Colonic mucosa (tissue), 4 donors: ENCODE measurements around the gene HPSE. TPM values are rescaled to one million over a fixed set of nuclear protein-coding genes. Genes with fewer than 3 reads are reported as not detected.

ENCODE experiments used
- DNase-seq: peaks from one replicate; pipeline ENCODE4 v3.0.0-alpha.2; 2020
- H3K27ac ChIP-seq: fragments of 200-600 bp; one replicate; pipeline ENCODE4 v1.8.0; 2021
- H3K27me3 ChIP-seq: fragments of 200-600 bp; one replicate; pipeline ENCODE4 v1.8.0; 2021
- H3K36me3 ChIP-seq: fragments of 200-600 bp; one replicate; pipeline ENCODE4 v1.8.0; 2021
- H3K4me1 ChIP-seq: fragments of 200-600 bp; one replicate; pipeline ENCODE4 v1.8.0; 2021; ENCODE audit warnings: mild to moderate bottlenecking
- H3K4me3 ChIP-seq: fragments of 200-600 bp; one replicate; pipeline ENCODE4 v1.8.0; 2021
- H3K9ac ChIP-seq, 2 donors: one replicate each; pipeline ENCODE4 v1.7.0; 2013; ENCODE audit warnings: control low read depth in 2 of 2, low read depth in 2 of 2, low read length in 2 of 2
- H3K9me3 ChIP-seq: fragments of 200-600 bp; one replicate; pipeline ENCODE4 v1.8.0; 2021
- CTCF ChIP-seq: fragments of 200-600 bp; IDR thresholded peaks from one replicate; pipeline ENCODE4 v1.8.0; 2022; ENCODE audit warnings: antibody characterized with exemption, mild to moderate bottlenecking
- intact Hi-C: fragments of 100-400 bp; cut with DNase I; formaldehyde crosslinking; loops from one replicate; pipeline ENCODE4 v1.14.1; 2022
- total RNA-seq, 2 donors: library from RNA; stranded (reverse); fragmentation: NEBNext Ultra II Directional in 1 of 2; extraction: Animal tissue kit (Norgen Biotek cat#: 25700) in 1 of 2; gene quantifications; one replicate each; pipeline ENCODE4 v1.2.1, GENCODE V29; 2021
- donor health status: healthy.
- donor health status: DM: no; HTN: no; CAD: no.
- donor health status: DM: no; HTN: no; CAD: no.

Gene HPSE
- total RNA-seq, 2 donors from 2014 or later = 11.7 to 16.7 TPM

- no peak overlapping the region for H3K4me3 ChIP-seq
- no peaks in the 10 kb centered on the region for H3K36me3 ChIP-seq
- H3K27me3 ChIP-seq = no peaks in the 10 kb centered on the region
- H3K27ac ChIP-seq = no peak overlapping the region
- H3K9me3 ChIP-seq = no peaks in the 10 kb centered on the region
- H3K9ac ChIP-seq = no peak overlapping the region
- no peak for TF ChIP-seq CTCF
- no peaks in the 10 kb centered on the region for H3K4me1 ChIP-seq
- intact Hi-C loops = no loop called here
- DNase-seq = no peak
These were observed 19.2 kb downstream of the HPSE start for GRCh38 chr4:83315341-83315870.

- DNase-seq = peak; percentile 29
- intact Hi-C loops = no loop called here
- no peaks in the 10 kb centered on the region for H3K4me1 ChIP-seq
- no peak overlapping the region for H3K9ac ChIP-seq
- no peak overlapping the region for H3K4me3 ChIP-seq
- TF ChIP-seq CTCF = no peak
- no peaks in the 10 kb centered on the region for H3K36me3 ChIP-seq
- H3K9me3 ChIP-seq = no peaks in the 10 kb centered on the region
- H3K27ac ChIP-seq = no peak overlapping the region
- no peaks in the 10 kb centered on the region for H3K27me3 ChIP-seq
These were observed 26.0 kb downstream of the HPSE start for GRCh38 chr4:83308672-83309071.

GRCh38 chr4:83307920-83308319 is 26.7 kb downstream of the HPSE start:
- TF ChIP-seq CTCF = no peak
- H3K27me3 ChIP-seq = no peaks in the 10 kb centered on the region
- no peak overlapping the region for H3K4me3 ChIP-seq
- no peak overlapping the region for H3K9ac ChIP-seq
- no peaks in the 10 kb centered on the region for H3K9me3 ChIP-seq
- no peak overlapping the region for H3K27ac ChIP-seq
- H3K4me1 ChIP-seq = no peaks in the 10 kb centered on the region
- no peaks in the 10 kb centered on the region for H3K36me3 ChIP-seq
- intact Hi-C loops = no loop called here
- no peak for DNase-seq

GRCh38 chr4:83305187-83305586 is 29.5 kb downstream of the HPSE start:
- Histone ChIP-seq H3K4me1 (no peaks in the 10 kb centered on the region), H3K36me3 (no peaks in the 10 kb centered on the region), H3K9me3 (no peaks in the 10 kb centered on the region), H3K9ac (no peak overlapping the region), H3K27ac (no peak overlapping the region), H3K4me3 (no peak overlapping the region), H3K27me3 (no peaks in the 10 kb centered on the region)
- TF ChIP-seq CTCF = no peak
- DNase-seq = no peak
- intact Hi-C loops = no loop called here

- Histone ChIP-seq H3K27me3 (no peaks in the 10 kb centered on the region), H3K36me3 (no peaks in the 10 kb centered on the region), H3K27ac (no peak overlapping the region), H3K9me3 (no peaks in the 10 kb centered on the region), H3K4me3 (no peak overlapping the region), H3K9ac (no peak overlapping the region), H3K4me1 (no peaks in the 10 kb centered on the region)
- TF ChIP-seq CTCF = no peak
- no peak for DNase-seq
- intact Hi-C loops = no loop called here
These were observed 36.9 kb downstream of the HPSE start for GRCh38 chr4:83297548-83298260.
